Calu3 (cell line): Measurements from ENCODE around the gene KLF5. TPM values are rescaled to one million over a fixed set of nuclear protein-coding genes. Genes with fewer than 3 reads are reported as not detected.
A peak's percentile ranks its signal among the peaks of the same experiment; 100 is the strongest.

Experiments used
- BruUV-seq: library from RNA; stranded (reverse); fragments of 400-500 nt; replicated peaks from 2 replicates; lab custom pipeline; 2021; lab: Mats Ljungman, UMichigan
- CTCF ChIA-PET: fragments of 300-600 bp; sonication (Branson Sonifier 250); formaldehyde crosslinking; loops from one replicate; lab custom pipeline; 2022; ENCODE audit warnings: antibody characterized with exemption; lab: Charles Lee
- DNase-seq: peaks from one replicate; pipeline ENCODE4 v3.0.0; 2022
- H3K27ac Mint-ChIP-seq: one replicate; pipeline ENCODE4 v1.8.0; 2022; ENCODE audit warnings: mixed read lengths; ENCODE audit not compliant: unreplicated experiment
- H3K27me3 Mint-ChIP-seq: one replicate; pipeline ENCODE4 v1.8.0; 2022; ENCODE audit warnings: mixed read lengths; ENCODE audit not compliant: unreplicated experiment
- H3K36me3 Mint-ChIP-seq: one replicate; pipeline ENCODE4 v1.8.0; 2022; ENCODE audit warnings: mild to moderate bottlenecking, moderate library complexity, mixed read lengths; ENCODE audit not compliant: insufficient read depth, unreplicated experiment
- H3K4me1 Mint-ChIP-seq: one replicate; pipeline ENCODE4 v1.8.0; 2022; ENCODE audit warnings: mild to moderate bottlenecking, low read depth, mixed read lengths; ENCODE audit not compliant: unreplicated experiment
- H3K4me3 Mint-ChIP-seq: one replicate; pipeline ENCODE4 v1.8.0; 2022; ENCODE audit warnings: mild to moderate bottlenecking, low read depth, moderate library complexity, mixed read lengths; ENCODE audit not compliant: unreplicated experiment
- H3K9me3 Mint-ChIP-seq: one replicate; pipeline ENCODE4 v1.8.0; 2022; ENCODE audit warnings: low read depth, mixed read lengths; ENCODE audit not compliant: unreplicated experiment
- intact Hi-C: fragments of 100-400 bp; cut with micrococcal nuclease; formaldehyde crosslinking; loops from one replicate; pipeline ENCODE4 v1.10.0; 2022; ENCODE audit not compliant: unreplicated experiment
- total RNA-seq: library from RNA; stranded (reverse); gene quantifications from 2 replicates; pipeline ENCODE4 v1.2.3, GENCODE V29; 2022
- TF ChIP-seq, protein P1 (sequence below): fragments of 200-600 bp; IDR thresholded peaks from one replicate; pipeline ENCODE4 v1.8.0; 2022; ENCODE audit warnings: antibody characterized with exemption; ENCODE audit not compliant: unreplicated experiment

KLF5 gene
- total RNA-seq, 1 experiment from 2014 or later: 121 TPM

DNA sequence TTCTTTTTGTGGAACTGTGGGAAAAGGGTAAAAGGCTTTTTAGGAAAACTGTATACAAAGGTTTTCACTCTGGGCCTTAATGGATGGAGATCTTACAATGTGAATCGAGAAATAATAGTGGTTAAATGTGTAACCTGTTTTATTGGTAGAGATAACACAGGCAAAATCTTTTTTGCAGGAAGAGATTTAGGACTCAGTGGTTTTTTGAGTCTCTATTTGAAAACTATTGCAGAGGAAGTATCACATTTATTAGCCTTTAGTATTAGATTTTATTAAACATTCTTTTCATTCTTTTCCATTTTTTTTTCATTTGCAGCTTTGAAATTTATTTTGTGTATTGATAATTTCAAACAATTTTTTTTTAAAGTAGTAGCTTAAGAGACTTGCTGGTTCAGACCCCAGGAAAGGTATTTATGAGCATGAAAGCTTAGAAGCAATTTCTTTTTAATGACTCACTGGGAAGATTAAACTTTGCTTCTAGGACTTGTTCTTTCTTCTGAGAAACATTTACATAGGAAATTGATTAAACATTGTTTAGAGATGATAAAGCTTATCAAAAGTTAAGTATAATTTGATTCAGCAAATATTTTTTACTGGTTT lies 10.5 kb downstream of the KLF5 start:
- TF ChIP-seq, protein P1, sequence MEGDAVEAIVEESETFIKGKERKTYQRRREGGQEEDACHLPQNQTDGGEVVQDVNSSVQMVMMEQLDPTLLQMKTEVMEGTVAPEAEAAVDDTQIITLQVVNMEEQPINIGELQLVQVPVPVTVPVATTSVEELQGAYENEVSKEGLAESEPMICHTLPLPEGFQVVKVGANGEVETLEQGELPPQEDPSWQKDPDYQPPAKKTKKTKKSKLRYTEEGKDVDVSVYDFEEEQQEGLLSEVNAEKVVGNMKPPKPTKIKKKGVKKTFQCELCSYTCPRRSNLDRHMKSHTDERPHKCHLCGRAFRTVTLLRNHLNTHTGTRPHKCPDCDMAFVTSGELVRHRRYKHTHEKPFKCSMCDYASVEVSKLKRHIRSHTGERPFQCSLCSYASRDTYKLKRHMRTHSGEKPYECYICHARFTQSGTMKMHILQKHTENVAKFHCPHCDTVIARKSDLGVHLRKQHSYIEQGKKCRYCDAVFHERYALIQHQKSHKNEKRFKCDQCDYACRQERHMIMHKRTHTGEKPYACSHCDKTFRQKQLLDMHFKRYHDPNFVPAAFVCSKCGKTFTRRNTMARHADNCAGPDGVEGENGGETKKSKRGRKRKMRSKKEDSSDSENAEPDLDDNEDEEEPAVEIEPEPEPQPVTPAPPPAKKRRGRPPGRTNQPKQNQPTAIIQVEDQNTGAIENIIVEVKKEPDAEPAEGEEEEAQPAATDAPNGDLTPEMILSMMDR: no peak
- no peak for DNase-seq
- no peaks in the 10 kb centered on the region for H3K9me3 Mint-ChIP-seq
- H3K4me1 Mint-ChIP-seq: no peaks in the 10 kb centered on the region
- peak overlapping the region; percentile 83 for H3K27ac Mint-ChIP-seq
- H3K27me3 Mint-ChIP-seq: no peaks in the 10 kb centered on the region
- BruUV-seq: no TSS peak
- peak overlapping the region; percentile 48 for H3K4me3 Mint-ChIP-seq
- intact Hi-C loops: loop anchor here (10.0 kb wide), 1 partner anchor 635 kb away; no protein-coding TSS in a partner anchor
- CTCF ChIA-PET: interaction anchor here (0.7 kb wide), 1 partner anchor 358 kb away, joined by 3 read pairs; no protein-coding TSS in a partner anchor
- H3K36me3 Mint-ChIP-seq: peaks cover 83% of the 10 kb centered on the region

DNA sequence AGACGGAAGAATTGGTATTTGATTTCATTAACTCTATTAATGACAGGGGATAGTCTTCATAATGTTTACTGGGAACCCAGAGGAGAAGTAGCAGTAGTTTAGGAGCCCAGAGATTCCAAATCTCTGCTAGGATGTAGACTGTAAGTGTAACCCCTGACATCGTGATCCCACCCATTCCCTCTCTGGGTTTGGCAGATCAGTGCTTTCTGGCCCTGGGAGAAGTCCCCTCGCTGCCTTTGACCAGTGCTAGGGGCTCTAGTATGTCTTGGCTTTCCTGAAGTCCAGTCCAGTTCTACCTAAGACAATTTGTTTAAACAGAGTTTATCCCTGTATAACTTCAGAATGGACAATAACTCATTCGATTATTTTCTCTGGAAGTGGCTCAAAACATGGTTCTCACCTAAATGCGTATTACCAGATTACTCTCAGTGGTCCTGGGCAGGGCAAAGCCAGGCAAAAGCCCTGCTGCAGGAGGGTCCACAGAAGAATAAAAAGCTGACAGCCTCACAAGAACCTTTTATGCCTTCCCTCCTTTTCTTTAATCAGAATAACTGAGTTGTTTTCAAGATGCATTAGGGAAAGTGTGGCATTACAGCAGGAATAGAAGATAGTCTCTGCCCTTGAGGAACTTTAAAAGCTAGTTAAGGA lies 11.8 kb downstream of the KLF5 start:
- DNase-seq: no peak
- TF ChIP-seq, protein P1: no peak
- CTCF ChIA-PET: no interaction called here
- Mint-ChIP-seq H3K4me1 (no peaks in the 10 kb centered on the region), H3K4me3 (peak overlapping the region; percentile 48), H3K9me3 (no peaks in the 10 kb centered on the region), H3K27me3 (no peaks in the 10 kb centered on the region), H3K36me3 (peaks cover 82% of the 10 kb centered on the region), H3K27ac (peak overlapping the region; percentile 83)
- BruUV-seq: no TSS peak
- intact Hi-C loops: loop anchor here (10.0 kb wide), 2 partner anchors 124 to 354 kb away; no protein-coding TSS in a partner anchor

DNA sequence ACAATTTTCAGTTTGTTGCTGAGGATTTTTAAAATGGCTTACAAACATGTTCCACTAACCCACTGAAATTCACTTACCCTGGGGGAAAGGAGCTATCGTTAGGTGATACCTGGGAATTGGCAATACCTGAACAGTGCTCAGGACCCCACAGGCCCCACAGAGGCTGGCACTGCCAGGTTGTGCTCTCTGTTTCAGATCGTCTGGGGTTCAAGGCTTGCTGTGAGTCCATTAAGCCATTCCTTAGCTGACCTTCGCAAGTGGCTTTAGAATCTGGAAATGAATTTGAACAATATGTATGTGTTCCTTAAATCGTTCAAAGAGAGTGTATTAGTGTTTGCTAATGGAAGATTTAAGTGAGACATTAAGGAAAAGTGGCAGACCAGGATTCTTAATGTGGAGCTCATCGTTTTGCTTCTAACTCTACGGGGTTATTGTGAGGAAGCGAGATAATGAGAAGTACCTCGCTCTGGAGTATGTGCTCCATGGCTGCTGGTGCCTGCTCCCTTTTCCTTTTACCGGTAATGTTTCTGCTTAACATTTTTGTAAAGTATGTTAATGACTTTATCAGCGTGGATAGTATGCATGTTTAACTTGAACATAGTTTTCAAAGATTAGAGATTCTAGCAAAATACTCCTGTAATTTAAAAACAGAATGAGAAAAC lies 13.6 kb downstream of the KLF5 start:
- BruUV-seq: no TSS peak
- Mint-ChIP-seq H3K27me3 (no peaks in the 10 kb centered on the region), H3K4me3 (peak overlapping the region; percentile 52), H3K27ac (peak overlapping the region; percentile 75), H3K9me3 (no peaks in the 10 kb centered on the region), H3K4me1 (no peaks in the 10 kb centered on the region), H3K36me3 (peaks cover 81% of the 10 kb centered on the region)
- intact Hi-C loops: loop anchor here (10.0 kb wide), 2 partner anchors 122 to 352 kb away; no protein-coding TSS in a partner anchor
- TF ChIP-seq, protein P1: no peak
- CTCF ChIA-PET: interaction anchor here (0.6 kb wide), 1 partner anchor 309 kb away, joined by 3 read pairs; no protein-coding TSS in a partner anchor
- no peak for DNase-seq

DNA sequence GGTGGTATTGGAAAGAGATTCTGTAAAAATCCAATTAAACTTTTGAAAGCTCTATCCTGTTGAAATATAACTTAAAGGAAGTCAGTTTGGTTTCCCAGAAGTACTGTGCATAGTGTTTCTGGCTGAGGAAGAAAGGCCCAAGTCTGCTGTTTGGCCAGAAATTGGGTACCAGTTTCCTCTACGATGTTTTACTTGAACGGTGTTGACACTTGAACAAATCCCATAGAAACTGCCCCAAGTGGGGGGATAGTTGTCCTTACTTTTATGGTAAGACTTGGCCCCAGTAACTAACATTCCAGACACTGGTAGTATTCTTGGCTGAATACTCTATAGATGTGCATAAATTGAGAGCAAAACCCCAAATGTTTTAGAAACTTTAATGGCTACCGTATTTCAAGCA lies 14.2 kb downstream of the KLF5 start:
- no TSS peak for BruUV-seq
- peak overlapping the region; percentile 75 for H3K27ac Mint-ChIP-seq
- no peaks in the 10 kb centered on the region for H3K4me1 Mint-ChIP-seq
- no peaks in the 10 kb centered on the region for H3K27me3 Mint-ChIP-seq
- intact Hi-C loops: loop anchor here (10.0 kb wide), 2 partner anchors 122 to 352 kb away; no protein-coding TSS in a partner anchor
- H3K4me3 Mint-ChIP-seq: peak overlapping the region; percentile 52
- peaks cover 81% of the 10 kb centered on the region for H3K36me3 Mint-ChIP-seq
- TF ChIP-seq, protein P1: no peak
- no peaks in the 10 kb centered on the region for H3K9me3 Mint-ChIP-seq
- CTCF ChIA-PET: interaction anchor here (0.6 kb wide), 1 partner anchor 308 kb away, joined by 3 read pairs; no protein-coding TSS in a partner anchor
- no peak for DNase-seq
